Peyer's patch (tissue), 4 donors: ENCODE measurements around the gene DRD4.

Experiments used
- CTCF ChIP-seq, 6 experiments: fragments of 450-650 bp in 4 of 6; fragments of 200-600 bp in 2 of 6; sonication (generic) in 1 of 6; IDR thresholded peaks; one replicate each; pipeline ENCODE4 v1.5.1; 2017 to 2019; ENCODE audit warnings: antibody characterized with exemption in 6 of 6, mild to moderate bottlenecking in 3 of 6, moderate library complexity in 1 of 6
- POLR2A ChIP-seq, 2 donors: fragments of 450-650 bp; IDR thresholded peaks; one replicate each; pipeline ENCODE4 v1.5.1; 2017; ENCODE audit warnings: antibody characterized with exemption in 2 of 2, mild to moderate bottlenecking in 2 of 2, moderate library complexity in 2 of 2

GRCh38 chr11:624705-625635 lies 12.1 kb upstream of the DRD4 start, which contains the start of gene CDHR5:
- TF ChIP-seq CTCF (IDR thresholded peaks at IDR 0.05) (no peak), POLR2A (IDR thresholded peaks at IDR 0.05) (peak; percentile 84 to 88)
